Daoy (cell line): Measurements from ENCODE around the gene LGALS13. TPM values are rescaled to one million over a fixed set of nuclear protein-coding genes. Genes with fewer than 3 reads are reported as not detected.

ENCODE experiments used
- DNase-seq: peaks from one replicate; pipeline ENCODE4 v3.0.0-alpha.2; 2015; ENCODE audit warnings: low read depth
- total RNA-seq: library from RNA; depleted of rRNA; stranded (reverse); fragments of >200 nt; shearing (Covaris generic); gene quantifications from 2 replicates; pipeline ENCODE4 v1.2.3, GENCODE V29; 2014; rRNA removed

Gene LGALS13
- total RNA-seq, 1 experiment from 2014 or later, result not detected

DNA sequence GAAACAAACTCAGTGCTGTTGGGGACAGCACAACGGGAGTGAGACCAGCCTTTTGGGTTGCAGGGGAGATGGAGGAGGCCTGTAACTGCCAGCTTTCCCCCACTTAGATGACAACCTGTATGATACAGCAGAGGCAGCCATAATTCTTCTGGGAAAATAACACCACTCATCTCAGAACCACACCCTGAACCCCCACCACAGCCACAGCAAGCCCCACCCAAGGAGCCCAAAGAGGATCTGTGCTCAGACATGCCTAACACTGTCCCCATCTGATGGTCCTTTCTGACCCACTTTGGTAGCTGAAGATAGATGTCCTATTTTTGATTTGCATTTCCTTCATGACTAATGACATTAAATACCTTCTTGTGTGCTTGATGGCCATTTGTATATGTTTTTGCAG, 15.4 kb downstream of the LGALS13 start:
- DNase-seq, result no peak

DNA sequence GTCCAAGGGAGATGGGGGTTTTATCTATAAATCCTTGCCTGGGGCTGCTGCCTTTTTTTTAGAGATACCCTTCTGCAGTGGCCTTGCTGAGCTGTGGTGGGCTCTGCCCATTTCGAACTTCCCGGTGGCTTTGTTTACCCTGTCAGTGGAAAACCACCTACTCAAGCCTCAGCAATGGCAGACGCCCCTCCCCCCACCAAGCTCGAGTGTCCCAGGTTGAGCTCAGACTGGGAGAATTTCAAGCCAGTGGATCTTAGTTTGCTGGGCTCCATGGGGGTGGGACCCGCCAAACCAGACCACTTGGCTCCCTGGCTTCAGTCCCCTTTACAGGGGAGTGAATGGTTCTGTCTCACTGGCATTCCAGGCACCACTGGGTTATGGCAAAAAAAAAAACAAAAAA, 21.6 kb downstream of the LGALS13 start:
- no peak for DNase-seq

DNA sequence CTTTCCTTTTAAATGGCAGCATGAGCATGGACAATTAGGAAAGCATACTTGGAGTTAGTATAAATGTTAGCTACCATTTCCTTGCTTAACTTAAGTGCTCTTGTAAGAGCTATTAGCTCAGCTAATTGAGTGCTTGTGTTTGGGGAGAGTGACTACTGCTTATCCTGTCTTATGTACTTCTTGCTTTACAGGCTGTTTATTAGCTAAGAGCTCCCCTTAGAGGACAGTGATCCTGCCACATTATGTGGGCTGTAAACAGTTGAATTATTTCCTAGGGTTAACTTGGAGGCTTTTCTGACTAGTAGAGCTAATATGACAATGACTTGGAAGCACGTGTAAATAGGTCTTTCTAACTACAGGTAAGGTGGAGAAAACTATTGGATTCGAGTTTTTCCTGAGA, 25.3 kb downstream of the LGALS13 start:
- peak; percentile 17 for DNase-seq

DNA sequence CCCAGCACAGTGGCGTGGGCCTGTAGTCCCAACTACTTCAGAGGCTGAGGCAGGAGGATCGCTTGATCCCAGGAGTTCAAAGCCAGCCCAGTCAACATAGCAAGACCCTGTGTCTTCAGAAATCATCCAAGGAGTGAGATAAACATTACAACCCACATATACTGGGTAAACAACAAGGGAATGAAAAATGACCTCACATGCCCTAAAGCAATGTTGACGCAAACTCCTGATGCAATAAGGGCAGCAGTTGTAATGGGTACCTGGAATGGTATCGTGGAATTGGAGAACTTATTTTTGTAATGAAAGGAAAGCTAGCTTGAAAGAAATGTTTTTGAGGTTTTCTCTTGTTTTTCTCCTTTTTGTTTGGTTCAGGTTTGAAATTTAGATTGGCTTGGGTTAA, 28.9 kb downstream of the LGALS13 start:
- DNase-seq, result no peak

DNA sequence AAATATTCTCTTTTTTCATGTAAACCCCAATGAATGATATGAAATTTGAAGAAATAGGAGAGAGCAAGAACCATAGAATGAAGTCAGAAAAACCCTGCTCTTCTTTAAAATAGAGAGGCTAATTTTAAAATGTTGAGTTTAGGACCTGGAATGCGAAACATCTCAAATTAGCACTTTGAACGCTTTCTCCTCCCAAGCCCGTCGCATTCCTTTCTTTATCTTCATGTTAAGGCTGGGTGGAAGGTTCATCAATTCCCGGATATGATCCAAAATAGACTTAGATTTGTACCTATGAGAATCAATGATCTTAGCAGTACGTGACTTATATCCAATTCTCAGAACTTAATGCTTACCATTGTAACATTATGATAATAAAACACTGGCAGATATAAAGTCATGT, 29.3 kb downstream of the LGALS13 start:
- DNase-seq, result no peak

DNA sequence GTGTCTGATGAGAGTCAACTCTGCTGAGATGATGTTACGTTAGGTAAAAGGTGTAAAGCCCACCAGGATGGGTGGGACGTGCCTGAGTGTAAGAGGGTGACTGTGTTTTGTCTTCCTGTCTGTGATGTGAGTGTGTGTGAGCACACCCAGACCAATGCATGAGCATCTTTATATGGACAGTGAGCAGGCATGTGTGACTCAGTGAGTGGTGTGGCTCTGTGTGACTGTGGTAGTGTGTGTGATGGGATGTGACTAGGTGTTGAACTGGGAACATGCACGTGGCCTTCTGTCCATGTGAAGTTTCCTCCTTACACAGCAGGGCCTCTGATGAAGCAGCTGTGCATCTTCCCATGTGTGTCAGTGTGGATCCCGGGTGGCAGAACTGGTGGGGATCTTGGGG, 35.6 kb downstream of the LGALS13 start:
- DNase-seq, result peak; percentile 35

DNA sequence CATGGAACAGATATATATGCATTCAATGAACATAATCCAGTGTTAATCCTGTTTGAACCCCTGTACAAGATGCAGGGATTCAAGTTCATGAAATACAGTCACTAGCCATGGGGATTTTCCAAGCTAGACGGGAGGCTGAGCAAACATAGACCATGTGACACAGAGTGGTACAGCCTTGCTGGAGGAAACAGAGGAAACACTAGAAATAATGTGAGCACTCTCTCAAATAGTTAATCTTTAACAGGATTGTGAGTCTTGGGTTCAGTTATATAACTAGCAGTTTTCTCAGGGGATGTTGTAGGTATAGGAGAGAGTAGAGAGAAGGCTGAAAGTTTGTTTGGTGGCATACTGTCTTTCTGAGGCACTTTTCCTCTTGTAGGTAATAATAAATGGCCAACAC, 39.4 kb downstream of the LGALS13 start:
- no peak for DNase-seq

DNA sequence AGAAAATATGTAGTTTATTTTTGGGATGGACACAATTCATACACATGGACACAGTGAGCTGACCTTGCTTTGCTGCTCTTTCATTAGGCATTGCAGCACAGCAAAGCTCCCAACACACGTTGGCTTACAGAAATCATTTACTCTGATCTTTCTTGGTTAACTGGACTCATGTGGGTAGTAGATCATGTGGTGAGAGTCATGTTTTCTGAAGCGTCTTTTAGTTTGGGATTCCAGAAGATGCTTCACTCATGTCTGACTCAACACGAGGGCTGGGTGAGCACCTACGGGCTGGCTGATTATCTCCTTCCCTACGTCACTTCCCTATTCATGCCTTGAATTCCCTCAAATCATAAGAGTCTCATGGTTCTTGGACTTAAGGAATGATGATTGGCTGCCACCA, 41.3 kb downstream of the LGALS13 start:
- DNase-seq, result no peak

DNA sequence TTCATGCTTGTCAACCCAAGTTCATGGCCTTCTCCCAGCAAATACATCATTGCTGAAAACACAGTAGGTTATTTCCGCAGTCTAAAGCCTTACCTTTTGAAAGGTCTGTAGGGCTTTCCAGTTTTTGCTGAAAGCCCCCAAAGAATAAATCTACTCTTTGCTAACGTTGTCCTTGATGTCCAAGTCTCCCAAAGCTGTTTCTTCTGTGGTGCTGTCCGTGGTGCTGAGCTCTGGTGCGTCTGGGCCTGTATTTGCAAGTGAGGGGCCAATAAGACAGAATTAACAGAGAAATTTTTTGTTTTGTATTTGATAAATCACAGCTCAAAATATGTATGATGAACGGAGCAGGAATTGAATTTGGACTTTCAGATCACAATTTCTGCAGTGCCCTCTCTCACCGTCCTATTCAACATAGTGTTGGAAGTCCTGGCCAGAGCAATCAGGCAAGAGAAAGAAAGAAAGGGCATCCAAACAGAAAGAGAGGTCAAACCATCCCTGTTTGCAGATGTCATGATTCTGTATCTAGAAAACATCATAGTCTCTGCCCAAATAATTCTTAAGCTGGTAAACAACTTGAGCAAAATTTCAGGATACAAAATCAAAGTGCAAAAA, 43.6 kb downstream of the LGALS13 start:
- no peak for DNase-seq

DNA sequence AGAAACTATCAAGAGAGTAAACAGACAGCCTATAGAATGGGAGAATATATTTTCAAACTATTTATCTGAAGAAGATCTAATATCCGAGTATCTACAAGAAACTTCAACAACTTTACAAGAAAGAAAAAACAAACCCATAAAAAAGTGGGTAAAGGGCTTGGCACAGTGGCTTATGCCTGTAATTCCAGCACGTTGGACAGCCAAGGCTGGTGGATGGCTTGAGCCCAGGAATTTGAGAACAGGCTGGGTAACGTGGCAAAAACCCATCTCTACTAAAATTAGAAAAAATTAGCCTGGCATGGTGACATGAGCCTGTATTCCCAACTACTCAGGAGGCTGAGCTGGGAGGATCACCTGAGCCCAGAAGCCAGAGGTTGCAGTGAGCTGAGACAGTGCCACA, 45.6 kb downstream of the LGALS13 start:
- no peak for DNase-seq

DNA sequence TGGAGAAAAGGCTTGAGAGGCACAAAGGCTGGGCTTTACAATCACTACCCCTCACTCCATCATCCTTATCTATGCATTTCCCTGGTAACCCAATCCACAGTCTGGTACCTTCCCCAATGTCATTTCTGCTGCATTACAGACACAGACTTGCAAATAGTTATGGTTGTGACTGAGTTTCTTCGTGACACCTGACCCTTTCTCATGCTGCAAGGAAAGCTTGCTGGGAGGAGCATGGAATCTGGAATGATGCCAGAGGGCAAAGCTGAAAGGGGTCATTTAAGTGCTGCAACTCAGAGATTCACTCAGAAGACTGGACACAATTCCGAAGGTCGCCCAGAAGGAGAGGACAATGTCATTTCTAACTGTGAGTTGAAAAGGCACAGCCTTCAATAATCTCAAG, 53.3 kb downstream of the LGALS13 start, which contains the start of gene LGALS16:
TSS of gene LGALS16 (plus strand) at position 301 of the 400 bp plus-strand sequence. CDS start at position 350, 49 bp downstream.
- DNase-seq, result no peak

Other genes with a start within 250 kb of the LGALS13 start
- 43.2 and 56.7 TPM in 2 replicates for gene PAF1, start 211.4 kb upstream of the LGALS13 start, total RNA-seq
- gene MED29, start 211.1 kb upstream of the LGALS13 start, total RNA-seq, result 20.7 and 41.1 TPM in 2 replicates
- 0.21 and 2.1 TPM in 2 replicates for gene ZFP36, start 195.7 kb upstream of the LGALS13 start, total RNA-seq
- gene PLEKHG2, start 189.9 kb upstream of the LGALS13 start, total RNA-seq, result 3.0 and 6.9 TPM in 2 replicates
- gene RPS16, start 166.6 kb upstream of the LGALS13 start, total RNA-seq, result 54.9 and 71.8 TPM in 2 replicates
- gene SUPT5H, start 156.9 kb upstream of the LGALS13 start, total RNA-seq, result 78.7 and 140 TPM in 2 replicates
- 108 and 116 TPM in 2 replicates for gene TIMM50, start 121.7 kb upstream of the LGALS13 start, total RNA-seq
- 3.6 and 5.0 TPM in 2 replicates for gene DLL3, start 103.6 kb upstream of the LGALS13 start, total RNA-seq
- 0.57 and 6.3 TPM in 2 replicates for gene SELENOV, start 87.4 kb upstream of the LGALS13 start, total RNA-seq
- 5.7 and 5.8 TPM in 2 replicates for gene EID2B, start 69.7 kb upstream of the LGALS13 start, total RNA-seq
- gene EID2, start 62.4 kb upstream of the LGALS13 start, total RNA-seq, result 13.0 and 16.1 TPM in 2 replicates
- gene LGALS16, start 53.4 kb downstream of the LGALS13 start, total RNA-seq, result not detected in 2 replicates
- gene LGALS14, start 102.0 kb downstream of the LGALS13 start, total RNA-seq, result not detected in 2 replicates
- not detected in 2 replicates for gene CLC, start 135.5 kb downstream of the LGALS13 start, total RNA-seq
- gene LEUTX, start 176.3 kb downstream of the LGALS13 start, total RNA-seq, result not detected in 2 replicates
- 1.3 and 1.5 TPM in 2 replicates for gene DYRK1B, start 231.6 kb downstream of the LGALS13 start, total RNA-seq
- gene FBL, start 243.9 kb downstream of the LGALS13 start, total RNA-seq, result 345 and 375 TPM in 2 replicates